Measurements from ENCODE around the gene ZGPAT. TPM values are rescaled to one million over a fixed set of nuclear protein-coding genes. Genes with fewer than 3 reads are reported as not detected.

Gene ZGPAT
- total and polyA plus RNA-seq, 2 donors, result 11.0 to 30.7 TPM

DNA sequence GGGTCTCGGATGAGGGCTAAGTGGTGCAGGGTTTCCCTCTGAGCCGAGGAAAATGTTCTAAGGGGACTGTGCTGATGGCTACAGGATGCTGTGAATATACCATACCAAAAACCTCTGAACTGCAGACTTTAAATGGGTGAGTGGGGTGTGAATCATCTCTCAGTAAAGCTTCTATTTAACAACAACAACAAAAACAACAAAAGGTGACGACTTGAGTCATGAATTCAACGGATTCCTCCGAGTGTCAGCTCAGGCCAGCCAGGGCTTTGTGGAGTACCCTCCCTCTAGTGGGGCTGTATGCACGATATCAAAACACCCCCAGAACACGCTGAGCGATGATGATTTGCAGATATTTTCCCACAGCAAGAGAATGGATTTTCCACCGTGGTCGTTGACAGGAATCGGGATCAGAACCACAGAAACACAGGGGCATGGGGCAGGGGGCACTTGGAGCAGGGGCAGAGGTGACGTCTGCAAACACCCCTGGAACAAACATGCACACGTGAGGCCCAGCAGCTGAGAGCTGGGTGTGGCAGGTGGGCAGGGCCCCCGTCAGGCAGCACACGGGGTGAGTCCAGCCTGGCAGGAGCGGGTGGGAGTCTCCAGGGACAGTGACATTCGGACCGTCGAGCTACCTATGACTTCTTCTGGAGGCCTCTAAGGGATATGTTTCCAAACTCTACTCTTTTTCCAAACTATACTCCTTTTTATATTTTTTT lies 70.4 kb downstream of the ZGPAT start:
- Histone ChIP-seq H3K4me3 (ENCODE audit: low read depth, low read length) (no peak overlapping the region), H3K36me3 (ENCODE audit: insufficient read depth) (no peaks in the 10 kb centered on the region), H3K27ac (ENCODE audit: low read depth) (no peak overlapping the region), H3K4me1 (ENCODE audit: insufficient read depth) (no peaks in the 10 kb centered on the region)
- 73% methylated on average over 19 of the region's 19 CpGs for WGBS
- DNase-seq (ENCODE audit: extremely low spot score), result no peak

DNA sequence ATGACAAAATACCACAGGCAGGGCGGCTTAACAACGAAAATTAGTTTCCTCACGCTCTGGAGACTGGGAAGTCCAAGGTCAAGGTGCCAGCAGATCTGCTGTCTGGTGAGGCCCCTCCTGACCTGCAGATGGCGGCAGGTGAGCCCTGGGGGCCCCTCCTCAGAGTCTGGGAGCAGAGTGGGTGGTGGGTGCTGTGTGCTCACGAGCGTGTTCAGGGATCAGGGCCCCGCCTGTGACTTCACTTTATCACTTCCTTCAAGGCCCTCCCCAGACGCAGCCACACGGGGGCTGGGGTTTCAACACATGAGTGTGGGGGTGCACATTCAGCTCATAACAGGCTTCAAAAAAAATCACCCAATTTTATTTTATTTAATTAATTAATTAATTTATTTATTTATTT lies 71.0 kb downstream of the ZGPAT start:
- Histone ChIP-seq H3K27ac (ENCODE audit: low read depth) (no peak overlapping the region), H3K4me3 (ENCODE audit: low read depth, low read length) (no peak overlapping the region), H3K4me1 (ENCODE audit: insufficient read depth) (no peaks in the 10 kb centered on the region), H3K36me3 (ENCODE audit: insufficient read depth) (no peaks in the 10 kb centered on the region)
- no peak for DNase-seq (ENCODE audit: extremely low spot score)
- WGBS, result 88% methylated on average over 9 of the region's 9 CpGs

DNA sequence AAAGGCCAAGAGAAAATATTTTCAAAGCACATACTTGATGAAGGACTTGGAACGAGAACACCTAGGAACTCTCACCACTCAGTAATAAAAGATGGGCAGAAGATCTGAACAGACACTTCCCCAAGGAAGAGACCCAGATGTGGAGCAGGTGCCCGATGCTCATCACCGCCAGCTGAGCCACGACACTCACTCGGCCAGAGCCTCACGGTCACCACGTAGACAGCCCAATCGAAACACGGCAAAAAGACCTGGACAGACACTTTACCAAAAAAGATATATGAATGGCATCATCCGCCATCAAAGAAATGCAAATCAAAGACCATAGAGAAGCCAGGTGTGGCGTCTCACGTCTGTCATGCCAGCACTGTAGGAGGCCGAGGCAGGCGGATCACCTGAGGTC lies 73.3 kb downstream of the ZGPAT start:
- Histone ChIP-seq H3K4me1 (ENCODE audit: insufficient read depth) (no peaks in the 10 kb centered on the region), H3K4me3 (ENCODE audit: low read depth, low read length) (no peak overlapping the region), H3K27ac (ENCODE audit: low read depth) (no peak overlapping the region), H3K36me3 (ENCODE audit: insufficient read depth) (no peaks in the 10 kb centered on the region)
- DNase-seq (ENCODE audit: extremely low spot score), result no peak
- 93% methylated on average over 14 of the region's 14 CpGs for WGBS

DNA sequence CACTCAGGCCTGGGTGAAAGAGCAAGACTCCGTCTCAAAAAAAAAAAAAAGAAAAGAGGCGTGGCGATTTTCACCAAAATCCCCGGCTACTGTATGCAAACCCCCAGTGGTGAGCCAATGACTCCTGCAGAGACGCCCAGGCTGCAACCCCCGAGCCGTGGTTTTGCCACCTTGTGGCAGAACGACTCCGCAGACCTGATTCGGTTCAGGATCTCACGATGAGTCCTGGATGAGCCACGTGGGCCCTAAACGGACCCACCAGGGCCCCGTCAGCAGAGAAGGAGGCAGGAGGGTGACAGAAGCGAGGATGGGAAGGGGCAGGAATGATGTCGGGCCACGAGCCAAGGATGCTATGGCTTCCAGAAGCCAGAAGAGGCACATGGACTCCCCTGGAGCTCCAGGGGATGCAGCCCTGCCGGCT lies 74.2 kb downstream of the ZGPAT start:
- 78% methylated on average over 18 of the region's 18 CpGs for WGBS

DNA sequence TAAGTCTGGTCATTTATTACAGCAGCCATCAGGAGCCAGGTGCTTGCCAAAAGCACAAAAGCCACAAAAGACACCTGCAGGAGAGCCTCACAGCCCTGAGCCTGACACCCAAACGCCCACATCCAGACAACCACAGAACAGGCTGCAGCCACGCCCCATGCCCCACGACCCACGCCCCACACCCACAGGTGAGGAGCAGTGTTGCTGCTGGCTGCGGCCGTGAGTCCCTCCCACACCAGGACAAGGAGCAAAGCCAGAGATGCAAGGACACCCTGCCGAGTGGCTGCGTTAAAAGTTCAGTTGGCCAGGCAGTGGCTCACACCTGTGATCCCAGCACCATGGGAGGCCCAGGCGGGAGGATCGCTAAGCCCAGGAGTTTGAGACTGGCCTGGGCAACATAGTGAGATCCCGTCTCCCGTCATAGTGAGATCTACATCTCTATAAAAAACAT lies 74.7 kb downstream of the ZGPAT start:
- H3K36me3 ChIP-seq (ENCODE audit: insufficient read depth), result no peaks in the 10 kb centered on the region
- no peak for DNase-seq (ENCODE audit: extremely low spot score)
- H3K4me3 ChIP-seq (ENCODE audit: low read depth, low read length), result no peak overlapping the region
- no peak overlapping the region for H3K27ac ChIP-seq (ENCODE audit: low read depth)
- 91% methylated on average over 12 of the region's 12 CpGs for WGBS
- H3K4me1 ChIP-seq (ENCODE audit: insufficient read depth), result no peaks in the 10 kb centered on the region

More for the DNA sequence above, 74.2 kb downstream of the ZGPAT start:
- no peak for DNase-seq (ENCODE audit: extremely low spot score)
- H3K4me3 ChIP-seq (ENCODE audit: low read depth, low read length), result no peak overlapping the region
- H3K36me3 ChIP-seq (ENCODE audit: insufficient read depth), result no peaks in the 10 kb centered on the region
- no peak overlapping the region for H3K27ac ChIP-seq (ENCODE audit: low read depth)
- H3K4me1 ChIP-seq (ENCODE audit: insufficient read depth), result no peaks in the 10 kb centered on the region

DNA sequence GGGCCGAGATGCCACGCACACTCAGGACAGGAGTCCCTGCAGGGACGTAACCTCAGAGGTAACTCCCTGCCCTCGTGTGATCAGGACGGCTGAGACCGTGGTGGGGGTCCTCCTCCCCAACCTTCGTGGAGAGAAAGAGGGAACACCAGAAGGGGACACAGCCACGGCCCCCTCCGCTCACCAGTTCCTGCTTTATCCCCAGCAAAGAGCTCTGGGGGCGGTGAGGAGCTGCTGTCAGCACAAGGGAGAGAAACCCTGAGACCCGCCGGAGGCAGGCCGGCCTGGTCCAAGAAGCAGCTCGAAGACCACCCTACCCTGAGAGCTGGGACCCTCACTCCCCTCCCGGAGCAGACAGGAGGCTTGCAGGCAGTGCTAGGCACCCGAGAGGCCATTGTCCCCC lies 76.1 kb downstream of the ZGPAT start:
- WGBS, result 88% methylated on average over 16 of the region's 16 CpGs
- DNase-seq (ENCODE audit: extremely low spot score), result no peak
- Histone ChIP-seq H3K36me3 (ENCODE audit: insufficient read depth) (no peaks in the 10 kb centered on the region), H3K27ac (ENCODE audit: low read depth) (no peak overlapping the region), H3K4me3 (ENCODE audit: low read depth, low read length) (no peak overlapping the region), H3K4me1 (ENCODE audit: insufficient read depth) (no peaks in the 10 kb centered on the region)

DNA sequence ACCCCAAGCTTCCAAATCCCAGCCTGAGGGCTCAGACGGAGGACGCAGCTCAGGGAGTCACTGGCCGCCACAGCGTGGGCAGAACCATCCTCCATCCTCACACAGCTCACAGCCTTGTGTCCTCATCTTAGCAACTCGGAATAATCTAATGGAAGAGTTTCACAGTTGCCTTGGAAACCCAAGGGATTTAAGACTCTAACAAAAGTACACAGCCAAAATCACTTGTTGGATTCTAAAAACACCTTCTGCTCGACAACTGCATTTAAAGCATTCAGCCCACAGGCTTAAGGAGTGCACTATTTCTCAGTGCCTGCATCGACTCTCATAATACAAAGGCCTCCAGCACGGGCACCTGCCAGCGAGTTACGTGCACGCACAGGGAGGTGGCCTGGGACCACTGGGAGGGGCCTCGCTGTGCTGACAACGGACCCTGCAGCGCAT lies 77.9 kb downstream of the ZGPAT start:
- no peaks in the 10 kb centered on the region for H3K4me1 ChIP-seq (ENCODE audit: insufficient read depth)
- no peaks in the 10 kb centered on the region for H3K36me3 ChIP-seq (ENCODE audit: insufficient read depth)
- H3K27ac ChIP-seq (ENCODE audit: low read depth), result no peak overlapping the region
- H3K4me3 ChIP-seq (ENCODE audit: low read depth, low read length), result no peak overlapping the region
- 66% methylated on average over 14 of the region's 14 CpGs for WGBS
- DNase-seq (ENCODE audit: extremely low spot score), result no peak

Small RNAs within 50 kb of the gene (small RNA-seq; reads per million reads assigned to genes)
- gene LIME1, result not detected
- not detected for gene TNFRSF6B

Other genes starting within 250 kb of the ZGPAT start
- gene KCNQ2, start 235.4 kb upstream of the ZGPAT start, total RNA-seq, result 2.1 TPM
- gene KCNQ2, start 235.4 kb upstream of the ZGPAT start, polyA plus RNA-seq, result 0.14 TPM
- gene EEF1A2, start 209.0 kb upstream of the ZGPAT start, total RNA-seq, result 11.2 TPM
- 5.1 TPM for gene EEF1A2, start 209.0 kb upstream of the ZGPAT start, polyA plus RNA-seq
- gene PPDPF, start 187.3 kb upstream of the ZGPAT start, total RNA-seq, result 44.7 TPM
- gene PPDPF, start 187.3 kb upstream of the ZGPAT start, polyA plus RNA-seq, result 545 TPM
- 2.8 TPM for gene PTK6, start 170.7 kb upstream of the ZGPAT start, total RNA-seq
- 3.4 TPM for gene PTK6, start 170.7 kb upstream of the ZGPAT start, polyA plus RNA-seq
- 0.48 TPM for gene SRMS, start 160.3 kb upstream of the ZGPAT start, total RNA-seq
- gene SRMS, start 160.3 kb upstream of the ZGPAT start, polyA plus RNA-seq, result not detected
- gene FNDC11, start 153.9 kb upstream of the ZGPAT start, total RNA-seq, result 0.63 TPM
- gene FNDC11, start 153.9 kb upstream of the ZGPAT start, polyA plus RNA-seq, result 0.98 TPM
- 19.9 TPM for gene HELZ2, start 133.8 kb upstream of the ZGPAT start, total RNA-seq
- gene HELZ2, start 133.8 kb upstream of the ZGPAT start, polyA plus RNA-seq, result 15.5 TPM
- 7.7 TPM for gene GMEB2, start 80.9 kb upstream of the ZGPAT start, total RNA-seq
- gene GMEB2, start 80.9 kb upstream of the ZGPAT start, polyA plus RNA-seq, result 12.1 TPM
- gene STMN3, start 54.6 kb upstream of the ZGPAT start, total RNA-seq, result 17.7 TPM
- 44.7 TPM for gene STMN3, start 54.6 kb upstream of the ZGPAT start, polyA plus RNA-seq
- 13.3 TPM for gene RTEL1, start 49.7 kb upstream of the ZGPAT start, total RNA-seq
- gene RTEL1, start 49.7 kb upstream of the ZGPAT start, polyA plus RNA-seq, result 12.3 TPM
- 0.42 TPM for gene TNFRSF6B, start 11.4 kb upstream of the ZGPAT start, total RNA-seq
- gene TNFRSF6B, start 11.4 kb upstream of the ZGPAT start, polyA plus RNA-seq, result 35.6 TPM
- 17.9 TPM for gene ARFRP1, start 63 bp upstream of the ZGPAT start, total RNA-seq
- gene ARFRP1, start 63 bp upstream of the ZGPAT start, polyA plus RNA-seq, result 40.8 TPM
- 1.1 TPM for gene LIME1, start 28.6 kb downstream of the ZGPAT start, total RNA-seq
- gene LIME1, start 28.6 kb downstream of the ZGPAT start, polyA plus RNA-seq, result 7.9 TPM
- gene SLC2A4RG, start 31.7 kb downstream of the ZGPAT start, total RNA-seq, result 8.6 TPM
- 106 TPM for gene SLC2A4RG, start 31.7 kb downstream of the ZGPAT start, polyA plus RNA-seq
- 10.6 TPM for gene ZBTB46, start 123.2 kb downstream of the ZGPAT start, total RNA-seq
- 6.7 TPM for gene ZBTB46, start 123.2 kb downstream of the ZGPAT start, polyA plus RNA-seq
- not detected for gene ABHD16B, start 153.5 kb downstream of the ZGPAT start, total RNA-seq
- 0.68 TPM for gene ABHD16B, start 153.5 kb downstream of the ZGPAT start, polyA plus RNA-seq
- 53.7 TPM for gene TPD52L2, start 157.2 kb downstream of the ZGPAT start, total RNA-seq
- 132 TPM for gene TPD52L2, start 157.2 kb downstream of the ZGPAT start, polyA plus RNA-seq
- gene DNAJC5, start 187.1 kb downstream of the ZGPAT start, total RNA-seq, result 18.7 TPM
- gene DNAJC5, start 187.1 kb downstream of the ZGPAT start, polyA plus RNA-seq, result 31.8 TPM
- gene UCKL1, start 248.4 kb downstream of the ZGPAT start, total RNA-seq, result 20.1 TPM
- 41.2 TPM for gene UCKL1, start 248.4 kb downstream of the ZGPAT start, polyA plus RNA-seq